DMS79 (cell line): ENCODE results near the gene GRAMD1A.
"Not testable (repeated sequence)": the region's sequence is repeated elsewhere in the genome, so short reads cannot be mapped to it uniquely, and the experiment has no call there.

Source experiments
- DNase-seq: peaks from one replicate; lab custom pipeline; 2025; lab: John Stamatoyannopoulos, UW

The GRAMD1A gene

DNA sequence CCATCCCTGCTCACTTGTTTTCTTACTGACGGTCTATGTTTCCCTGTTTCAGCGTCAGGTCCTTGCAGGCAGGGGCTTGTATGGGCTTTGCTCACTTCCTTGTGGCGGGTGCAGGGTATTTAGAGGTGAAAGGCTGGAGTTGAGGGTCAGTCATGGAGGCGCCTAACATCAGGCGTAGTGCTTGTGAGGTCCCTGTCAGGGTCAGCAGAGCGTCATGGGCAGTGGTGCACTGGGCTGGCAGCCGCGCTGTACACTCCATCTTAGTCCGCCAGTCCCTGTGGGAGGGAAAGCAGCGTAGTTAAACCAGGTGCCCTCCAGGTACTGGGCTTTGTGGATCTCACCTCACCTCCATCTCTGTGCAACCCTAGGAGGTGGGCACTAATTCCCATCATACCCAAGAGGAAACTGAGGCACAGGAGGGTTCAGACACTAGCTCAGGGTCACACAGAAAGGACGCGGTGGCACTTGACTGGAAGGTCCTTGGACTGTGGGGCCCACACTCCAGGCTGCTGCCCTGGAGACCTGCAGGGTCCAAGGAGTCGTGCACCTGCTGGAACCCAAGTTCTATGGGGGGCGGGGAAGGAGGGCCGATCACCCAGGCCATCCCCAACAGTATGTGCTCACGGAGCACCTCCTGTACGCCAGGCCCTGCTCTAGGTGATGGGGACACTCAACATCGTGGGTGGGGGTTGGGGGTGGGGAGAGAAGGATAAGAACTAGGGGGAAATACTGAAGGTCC, 4.6 kb downstream of the GRAMD1A start:
- DNase-seq = no peak

- no peak for DNase-seq
Measured at GRCh38 chr19:35005256-35005977, 5.3 kb downstream of the GRAMD1A start.

GRCh38 chr19:35006007-35006341, 5.9 kb downstream of the GRAMD1A start:
- not testable (repeated sequence) for DNase-seq

- DNase-seq = no peak
Measured at GRCh38 chr19:35006342-35006998, 6.3 kb downstream of the GRAMD1A start.

GRCh38 chr19:35006999-35007365, 6.9 kb downstream of the GRAMD1A start:
- no peak for DNase-seq

DNA sequence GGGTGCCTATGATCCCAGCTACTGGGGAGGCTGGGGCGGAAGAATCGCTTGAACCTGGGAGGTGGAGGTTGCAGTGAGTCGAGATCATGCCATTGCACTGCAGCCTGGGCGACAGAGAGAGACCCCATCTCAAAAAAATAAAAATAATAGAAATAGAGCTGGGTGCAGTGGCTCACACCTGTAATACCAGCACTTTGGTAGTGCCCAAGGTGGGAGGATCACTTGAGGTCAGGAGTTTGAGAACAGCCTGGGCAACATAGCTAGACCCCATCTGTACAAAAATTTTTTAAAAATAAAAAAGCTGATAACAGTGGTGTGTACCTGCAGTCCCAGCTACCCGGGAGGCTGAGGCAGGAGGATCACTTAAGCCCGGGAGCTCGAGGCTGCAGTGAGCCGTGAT, 7.3 kb downstream of the GRAMD1A start:
- DNase-seq = not testable (repeated sequence)

GRCh38 chr19:35008891-35009341, 8.8 kb downstream of the GRAMD1A start:
- DNase-seq = no peak

DNA sequence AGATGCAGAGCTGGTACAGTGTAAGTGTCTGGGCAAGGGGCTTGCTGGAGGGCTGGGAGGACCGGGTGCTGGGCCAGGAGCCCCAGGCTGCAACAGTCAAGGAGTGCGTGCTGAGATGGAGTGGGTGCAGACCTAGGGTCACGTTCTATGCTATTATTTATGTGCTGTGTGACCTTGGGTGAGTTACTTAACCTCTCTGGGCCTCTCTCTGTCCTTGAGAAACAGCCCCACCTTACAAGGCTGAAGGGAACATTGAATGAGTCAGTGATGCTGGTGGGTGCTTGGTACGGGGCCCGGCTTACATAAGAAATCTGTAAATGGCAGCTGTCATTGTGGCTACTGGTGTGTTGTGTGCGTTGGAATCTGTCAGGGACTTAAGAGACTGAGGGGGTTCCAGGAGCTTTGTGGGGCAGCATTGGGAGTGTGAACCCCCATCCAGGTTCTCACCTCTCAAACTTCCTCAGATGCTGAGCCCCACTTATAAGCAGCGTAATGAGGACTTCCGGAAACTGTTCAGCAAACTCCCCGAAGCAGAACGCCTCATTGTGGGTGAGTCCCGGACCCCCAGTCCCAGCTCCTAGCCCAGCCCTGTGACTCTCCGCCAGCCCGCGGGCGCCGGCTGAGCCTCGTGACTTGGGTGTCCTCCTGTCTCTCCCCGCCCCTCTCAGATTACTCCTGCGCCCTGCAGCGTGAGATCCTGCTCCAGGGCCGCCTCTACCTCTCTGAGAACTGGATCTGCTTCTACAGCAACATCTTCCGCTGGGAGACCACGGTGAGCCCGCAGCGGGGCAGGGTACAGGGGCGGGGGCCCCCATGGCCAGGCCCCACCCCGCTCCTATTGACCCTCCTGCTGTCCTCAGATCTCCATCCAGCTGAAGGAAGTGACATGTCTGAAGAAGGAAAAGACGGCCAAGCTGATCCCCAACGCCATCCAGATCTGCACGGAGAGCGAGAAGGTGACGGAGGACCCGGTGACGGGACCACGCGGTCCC, 9.6 kb downstream of the GRAMD1A start:
- no peak for DNase-seq

- no peak for DNase-seq
Measured at GRCh38 chr19:35011091-35011689, 11.1 kb downstream of the GRAMD1A start.

- DNase-seq = no peak
Measured at GRCh38 chr19:35011737-35012682, 11.9 kb downstream of the GRAMD1A start.

DNA sequence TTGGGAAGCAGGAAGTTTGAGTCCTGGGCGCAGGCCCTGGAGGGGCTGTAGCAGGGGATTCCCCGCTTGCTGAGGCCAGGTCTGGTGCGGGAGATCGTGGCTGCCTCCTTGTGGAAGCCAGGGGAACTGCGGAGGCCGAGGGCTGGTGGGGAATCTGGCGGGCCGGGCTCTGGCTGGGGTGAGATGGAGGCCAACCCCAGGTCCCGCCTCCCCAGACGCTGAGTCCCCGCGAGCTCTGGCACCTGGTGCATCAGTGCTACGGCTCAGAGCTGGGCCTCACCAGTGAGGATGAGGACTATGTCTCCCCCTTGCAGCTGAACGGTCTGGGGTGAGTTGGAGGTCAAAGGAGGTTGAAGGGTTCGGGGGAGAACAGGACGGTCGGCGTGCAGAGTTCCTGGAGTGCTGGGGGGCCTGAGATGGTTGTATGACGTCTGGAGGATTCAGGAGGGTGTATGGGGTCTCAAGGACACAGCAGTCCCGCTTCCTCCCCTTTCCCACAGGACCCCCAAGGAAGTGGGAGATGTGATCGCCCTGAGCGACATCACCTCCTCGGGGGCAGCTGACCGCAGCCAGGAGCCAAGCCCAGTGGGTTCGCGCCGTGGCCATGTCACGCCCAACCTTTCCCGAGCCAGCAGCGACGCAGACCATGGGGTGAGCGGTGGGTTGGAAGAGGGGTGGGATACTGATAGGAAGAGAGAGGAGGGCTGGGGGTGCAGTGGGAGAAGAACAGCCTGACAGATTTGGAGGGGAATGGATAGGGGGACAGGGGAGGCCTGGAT, 13.1 kb downstream of the GRAMD1A start:
- DNase-seq = no peak

- no peak for DNase-seq
Measured at GRCh38 chr19:35013820-35014754, 14.0 kb downstream of the GRAMD1A start.

- DNase-seq = not testable (repeated sequence)
Measured at GRCh38 chr19:35014774-35015173, 14.7 kb downstream of the GRAMD1A start.

DNA sequence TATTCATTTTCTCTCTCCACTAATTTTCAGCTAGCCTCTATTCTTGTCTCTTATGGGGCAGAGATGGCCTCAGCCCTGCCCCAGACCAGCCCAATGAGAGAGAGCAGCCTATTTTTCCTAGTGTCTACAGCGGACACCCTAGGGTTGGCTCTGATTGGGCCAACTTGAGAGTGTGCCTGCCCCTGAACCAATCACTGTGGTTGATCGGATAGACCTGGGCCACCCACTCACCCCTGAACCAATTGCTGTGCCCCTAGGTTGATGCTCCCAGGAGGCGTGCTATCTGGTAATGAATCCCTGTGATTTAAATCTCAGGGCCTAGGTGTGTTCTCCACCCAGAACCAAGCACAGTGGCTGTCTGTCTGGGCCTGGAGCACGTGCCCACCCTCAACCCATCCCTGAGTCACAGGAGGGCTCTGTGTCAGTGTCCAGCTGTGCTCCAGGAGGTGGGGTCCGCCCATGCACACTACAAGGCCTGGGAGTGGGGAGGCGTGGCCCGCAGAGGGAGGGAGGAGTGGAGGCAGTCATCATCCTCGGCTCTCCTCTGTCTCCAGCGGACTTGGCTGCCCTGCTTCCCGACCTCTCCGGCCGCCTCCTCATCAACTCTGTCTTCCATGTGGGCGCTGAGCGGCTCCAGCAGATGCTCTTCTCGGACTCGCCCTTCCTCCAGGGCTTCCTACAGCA, 15.3 kb downstream of the GRAMD1A start:
- DNase-seq = no peak

DNA sequence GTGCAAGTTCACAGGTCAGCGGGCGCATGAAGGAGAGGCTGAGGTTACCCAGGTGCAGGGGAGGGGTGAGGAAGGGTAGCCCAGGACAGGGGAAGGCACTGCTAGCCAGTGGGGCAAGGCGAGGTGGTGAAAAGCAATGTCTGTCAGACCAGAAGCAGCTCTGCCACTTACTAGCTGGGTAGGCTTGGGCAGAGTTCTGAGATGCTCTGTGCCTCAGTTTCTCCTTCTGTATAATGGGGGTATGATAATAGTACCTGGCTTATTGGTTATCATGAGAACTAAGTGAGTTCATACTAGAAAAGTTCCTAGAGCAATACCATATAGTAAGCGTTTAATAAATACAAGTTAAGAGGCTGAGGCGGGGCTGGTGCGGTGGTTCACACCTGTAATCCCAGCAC, 15.8 kb downstream of the GRAMD1A start:
- no peak for DNase-seq

DNA sequence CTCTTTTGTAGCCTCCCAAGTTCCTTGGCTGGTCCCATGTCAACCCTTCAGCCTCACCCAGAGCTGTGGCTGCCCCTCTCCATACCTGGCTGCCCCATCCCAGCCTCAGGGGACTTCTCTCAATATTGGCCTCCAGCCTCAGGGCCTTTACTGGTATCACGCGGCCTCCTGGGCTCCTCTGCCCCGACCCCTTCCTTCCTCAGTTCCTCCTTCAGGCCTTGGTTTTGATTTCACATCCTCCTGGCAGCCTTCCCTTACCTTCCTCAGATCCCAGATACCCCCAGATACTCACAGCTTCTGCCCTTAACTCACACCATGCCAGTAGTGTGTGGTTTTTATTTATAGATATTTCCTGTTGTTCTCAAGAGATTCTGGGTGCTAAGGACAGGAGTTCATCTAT, 17.4 kb downstream of the GRAMD1A start:
- no peak for DNase-seq

- DNase-seq = no peak
Measured at GRCh38 chr19:35018379-35018778, 18.3 kb downstream of the GRAMD1A start.

- no peak for DNase-seq
Measured at GRCh38 chr19:35019144-35019543, 19.0 kb downstream of the GRAMD1A start.
